Activated T-cell treated with anti-CD3 and anti-CD28 coated beads, Interleukin-2, amount 50 U/mL, for 72 hours (primary cell): ENCODE results near the gene SLC22A23. TPM values are rescaled to one million over a fixed set of nuclear protein-coding genes. Genes with fewer than 3 reads are reported as not detected.
"Not testable (repeated sequence)": the region's sequence is repeated elsewhere in the genome, so short reads cannot be mapped to it uniquely, and the experiment has no call there.

Source experiments
- ATAC-seq, 2 donors: fragments of 150-1000 bp; cut with Tn5 transposase; replicated peaks in 1 of 2; 2 replicates each; pipeline ENCODE4 v1.10.0; 2021; ENCODE audit warnings: moderate library complexity in 2 of 2, mild to moderate bottlenecking in 1 of 2
- DNase-seq, 2 donors: peaks; one replicate each; pipeline ENCODE4 v3.0.0; 2021 to 2022; ENCODE audit warnings: mixed read lengths in 1 of 2
- H3K27ac Mint-ChIP-seq: one replicate; pipeline ENCODE4 v1.8.0; 2022; ENCODE audit warnings: mild to moderate bottlenecking, moderate library complexity, mixed read lengths
- H3K27me3 Mint-ChIP-seq: one replicate; pipeline ENCODE4 v1.8.0; 2022; ENCODE audit warnings: low read depth, mixed read lengths
- H3K36me3 Mint-ChIP-seq, 2 donors: one replicate each; pipeline ENCODE4 v1.8.0; 2022; ENCODE audit warnings: mixed read lengths in 2 of 2, mild to moderate bottlenecking in 1 of 2; ENCODE audit not compliant: insufficient read depth in 2 of 2
- H3K4me1 Mint-ChIP-seq: one replicate; pipeline ENCODE4 v1.8.0; 2022; ENCODE audit warnings: low read depth, mixed read lengths
- H3K4me3 Mint-ChIP-seq, 2 donors: one replicate each; pipeline ENCODE4 v1.8.0; 2022; ENCODE audit warnings: mild to moderate bottlenecking in 2 of 2, mixed read lengths in 2 of 2, moderate library complexity in 2 of 2
- H3K9me3 Mint-ChIP-seq, 2 donors: one replicate each; pipeline ENCODE4 v1.8.0; 2022; ENCODE audit warnings: mixed read lengths in 2 of 2
- total RNA-seq, 2 donors: library from RNA; stranded (reverse); gene quantifications; one replicate each; pipeline ENCODE4 v1.2.3, GENCODE V29; 2022

The SLC22A23 gene
- total RNA-seq, 2 donors from 2014 or later = 1.5 to 2.0 TPM

DNA sequence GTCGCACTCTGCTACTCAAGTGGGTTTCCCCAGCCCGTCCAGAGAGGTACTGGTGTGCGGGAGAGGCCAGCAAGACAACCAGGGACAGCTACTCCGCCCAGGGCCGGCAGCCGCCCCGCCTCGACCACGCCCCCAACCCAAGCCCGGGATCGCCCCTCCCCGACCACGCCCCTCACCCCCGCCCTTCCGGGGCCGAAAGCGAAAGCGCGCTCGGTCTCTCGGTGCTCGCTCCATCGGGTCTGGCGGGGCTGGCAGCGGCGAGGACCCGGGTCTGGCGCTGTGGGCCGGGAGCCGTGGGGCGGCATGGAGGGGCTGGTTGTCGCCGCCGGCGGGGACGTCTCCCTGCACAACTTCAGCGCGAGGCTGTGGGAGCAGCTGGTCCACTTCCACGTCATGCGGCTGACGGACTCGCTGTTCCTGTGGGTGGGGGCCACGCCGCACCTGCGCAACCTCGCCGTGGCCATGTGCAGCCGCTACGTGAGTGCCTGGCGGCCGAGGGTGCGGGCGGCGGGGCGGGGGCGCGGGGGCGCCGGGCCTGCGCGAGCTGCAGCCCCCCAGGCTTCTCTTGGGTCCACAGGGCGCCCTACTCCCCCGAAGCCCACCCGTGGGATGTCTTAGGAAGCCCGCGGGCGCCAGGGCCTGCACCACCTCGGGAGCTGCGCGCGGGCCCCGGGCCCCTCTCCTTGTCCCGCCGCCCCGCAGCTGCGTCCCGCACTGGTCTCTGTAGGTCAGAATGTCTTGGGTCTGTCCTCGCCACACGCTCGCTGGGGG is 197.9 kb downstream of the SLC22A23 start, which contains the start of gene PSMG4:
PSMG4 (plus strand) TSS at position 228 of the 771 bp plus-strand sequence; CDS start at position 304, 76 bp downstream.
- peak; percentile 85 to 88 for ATAC-seq
- H3K36me3 Mint-ChIP-seq = peaks cover 5 to 11% of the 10 kb centered on the region in 2 donors
- DNase-seq = peak; percentile 95 to 98
- H3K27me3 Mint-ChIP-seq = peaks cover 13% of the 10 kb centered on the region
- H3K27ac Mint-ChIP-seq = peak within 1 kb of the TSS; percentile 94
- peaks cover 40% of the 10 kb centered on the region for H3K4me1 Mint-ChIP-seq
- peaks cover 0 to 3% of the 10 kb centered on the region in 2 donors for H3K9me3 Mint-ChIP-seq
- peak within 1 kb of the TSS; percentile 93 to 95 for H3K4me3 Mint-ChIP-seq

DNA sequence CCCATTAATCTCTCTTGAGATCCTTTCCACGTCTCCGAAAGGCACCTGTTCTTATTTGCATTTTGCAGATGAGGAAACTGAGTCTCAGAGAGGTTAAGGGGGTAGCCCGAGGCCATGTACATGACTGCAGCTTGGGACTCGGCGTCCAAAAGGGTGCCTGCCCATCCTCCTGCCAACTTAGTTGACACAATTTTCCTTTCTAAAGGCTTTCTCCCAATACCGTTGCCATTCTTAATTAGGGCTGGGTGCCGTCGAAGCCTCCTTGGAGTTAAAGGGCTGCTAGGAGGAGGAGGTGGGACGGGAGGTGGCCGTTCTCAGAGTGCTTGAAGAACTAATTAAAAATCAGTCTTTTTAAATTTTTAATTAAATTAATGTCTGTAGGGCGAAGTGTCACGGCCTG is 198.6 kb downstream of the SLC22A23 start:
- H3K9me3 Mint-ChIP-seq = peaks cover 0 to 3% of the 10 kb centered on the region in 2 donors
- H3K4me1 Mint-ChIP-seq = peaks cover 34% of the 10 kb centered on the region
- ATAC-seq (no peak), DNase-seq (no peak)
- peaks cover 5 to 8% of the 10 kb centered on the region in 2 donors for H3K36me3 Mint-ChIP-seq
- H3K27me3 Mint-ChIP-seq = peaks cover 13% of the 10 kb centered on the region
- peak overlapping the region in 1 of 2 donors; percentile 70 for H3K4me3 Mint-ChIP-seq
- H3K27ac Mint-ChIP-seq = no peak overlapping the region

DNA sequence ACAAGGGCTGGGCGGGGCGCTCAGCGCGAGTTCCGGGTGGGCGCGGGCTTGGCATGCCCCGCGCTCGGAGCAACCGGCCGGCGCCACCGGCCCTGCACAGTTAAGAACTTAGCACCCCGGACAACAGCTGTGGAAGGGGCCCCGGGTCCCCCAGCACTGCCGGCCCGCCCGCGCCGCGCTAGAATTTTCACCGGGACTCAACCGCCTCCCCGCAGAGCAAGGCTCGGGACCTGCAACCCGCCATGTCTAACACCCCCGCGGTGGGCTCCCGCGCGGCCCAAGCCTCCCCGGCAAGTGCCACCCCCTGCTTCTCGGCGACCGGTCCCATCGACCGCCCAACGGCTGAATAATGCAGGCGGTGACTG is 203.3 kb downstream of the SLC22A23 start:
- DNase-seq (no peak), ATAC-seq (no peak)
- H3K4me1 Mint-ChIP-seq = peaks cover 7% of the 10 kb centered on the region
- peaks cover 0 to 3% of the 10 kb centered on the region in 2 donors for H3K9me3 Mint-ChIP-seq
- peaks cover 35% of the 10 kb centered on the region for H3K27me3 Mint-ChIP-seq
- H3K27ac Mint-ChIP-seq = no peak overlapping the region
- peaks cover 0 to 2% of the 10 kb centered on the region in 2 donors for H3K36me3 Mint-ChIP-seq
- H3K4me3 Mint-ChIP-seq = no peak overlapping the region

DNA sequence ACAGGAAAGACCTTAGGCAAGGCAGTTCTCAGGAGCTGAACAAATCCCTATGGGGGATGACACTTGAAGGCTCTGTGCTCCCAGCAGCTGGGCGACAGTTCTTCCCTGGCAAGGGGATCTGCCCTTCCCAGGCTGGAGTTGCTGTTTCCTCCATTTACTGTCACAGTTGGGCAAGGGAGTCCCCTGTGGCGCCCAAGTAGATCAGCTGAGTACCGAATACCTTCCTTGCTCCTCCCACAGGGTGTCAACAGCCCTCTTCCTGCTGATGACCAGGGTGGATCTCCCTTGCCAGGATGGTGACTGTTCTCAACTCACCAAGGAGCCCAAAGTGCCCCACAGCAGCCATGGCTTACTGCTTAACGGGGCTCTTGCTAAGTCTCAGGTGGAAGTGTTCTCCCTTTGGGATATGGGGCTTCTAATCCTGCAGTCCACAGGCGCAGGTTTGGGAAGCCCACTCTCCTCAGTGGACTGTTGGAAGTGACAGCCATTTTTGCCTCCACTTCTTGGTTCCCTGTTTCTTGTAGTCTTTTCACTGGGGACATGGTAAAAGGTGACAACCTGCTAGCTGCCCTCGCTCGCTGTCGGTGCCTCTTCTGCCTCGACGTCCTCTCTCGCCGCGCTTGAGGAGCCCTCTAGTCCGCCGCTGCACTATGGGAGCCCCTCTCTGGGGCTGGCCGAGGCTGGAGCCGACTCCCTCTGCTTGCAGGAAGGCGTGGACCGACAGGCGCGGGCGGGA is 203.8 kb downstream of the SLC22A23 start:
- ATAC-seq (no peak), DNase-seq (no peak)
- Mint-ChIP-seq H3K4me1 (peaks cover 7% of the 10 kb centered on the region), H3K36me3 (peaks cover 0 to 2% of the 10 kb centered on the region in 2 donors), H3K27ac (no peak overlapping the region), H3K4me3 (no peak overlapping the region), H3K27me3 (peaks cover 41% of the 10 kb centered on the region), H3K9me3 (peaks cover 0 to 3% of the 10 kb centered on the region in 2 donors)

DNA sequence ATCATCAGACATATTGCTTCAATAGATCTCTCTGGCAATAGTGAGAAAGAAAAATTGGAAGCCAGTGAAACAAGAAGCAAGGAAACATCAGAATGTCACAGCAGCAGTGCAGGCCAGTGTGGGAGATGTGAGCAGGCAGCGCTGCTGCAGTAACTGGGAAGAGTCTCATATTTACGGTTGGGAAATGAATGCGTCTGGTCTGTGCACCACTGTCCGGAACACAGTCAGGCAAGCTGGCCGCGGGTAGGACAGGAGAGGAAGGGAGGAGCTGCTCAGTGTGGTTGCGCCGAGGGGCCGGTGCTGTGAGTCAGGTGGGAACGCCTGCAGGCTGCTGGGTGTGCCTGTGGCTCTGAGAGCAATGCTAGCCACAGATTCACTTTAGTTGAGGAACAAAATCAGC is 204.5 kb downstream of the SLC22A23 start:
- no peak for DNase-seq
- Mint-ChIP-seq H3K4me3 (no peak overlapping the region), H3K27me3 (peaks cover 43% of the 10 kb centered on the region), H3K36me3 (peaks cover 0 to 2% of the 10 kb centered on the region in 2 donors), H3K4me1 (peaks cover 7% of the 10 kb centered on the region), H3K9me3 (peaks cover 0 to 3% of the 10 kb centered on the region in 2 donors), H3K27ac (no peak overlapping the region)
- no peak for ATAC-seq

DNA sequence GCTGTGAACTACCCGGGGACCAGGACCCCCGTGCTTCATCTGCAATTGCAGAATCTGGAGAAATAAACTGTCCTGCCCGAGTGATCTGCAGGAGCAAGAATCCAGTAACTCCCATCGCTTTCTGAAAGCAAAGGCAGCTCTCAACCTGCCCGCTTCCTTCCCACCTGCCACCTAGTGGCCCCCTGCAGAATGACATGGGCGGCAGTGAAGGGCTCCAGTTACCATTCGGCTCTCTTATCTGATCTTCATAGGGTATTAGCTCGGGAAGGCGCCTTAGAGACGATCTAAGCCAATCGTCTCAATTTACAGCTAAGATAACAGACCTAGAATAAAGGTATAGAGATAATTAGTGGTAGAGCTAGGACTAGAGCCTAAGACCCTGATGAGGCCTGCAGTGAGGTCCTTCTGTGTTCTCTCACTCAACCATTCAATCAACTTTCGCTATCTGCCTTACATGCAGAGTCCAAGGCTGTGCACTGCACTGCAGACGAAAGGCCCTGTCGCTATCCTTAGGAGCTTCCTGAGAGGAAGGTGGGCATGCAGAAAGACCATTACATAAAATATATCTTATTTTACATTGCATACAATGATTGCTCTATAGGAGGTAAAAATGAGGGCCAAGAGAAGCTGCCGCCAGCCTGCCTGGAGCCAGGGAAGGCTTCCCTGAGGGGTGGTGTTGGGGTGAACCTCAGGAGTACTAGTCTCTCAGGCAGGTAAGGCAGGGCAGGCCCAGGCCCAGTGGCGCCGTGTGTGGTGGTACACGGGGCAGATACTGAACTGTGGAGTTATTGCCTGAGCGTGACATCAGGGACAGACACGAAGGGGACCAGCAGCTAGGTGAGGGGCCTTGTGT is 205.2 kb downstream of the SLC22A23 start:
- Mint-ChIP-seq H3K27ac (no peak overlapping the region), H3K27me3 (peaks cover 43% of the 10 kb centered on the region), H3K9me3 (peaks cover 0 to 3% of the 10 kb centered on the region in 2 donors), H3K4me1 (peaks cover 7% of the 10 kb centered on the region), H3K36me3 (peaks cover 0 to 2% of the 10 kb centered on the region in 2 donors), H3K4me3 (peak overlapping the region; percentile 60 to 64)
- ATAC-seq (peak; percentile 85 to 88), DNase-seq (peak; percentile 84 to 85)

DNA sequence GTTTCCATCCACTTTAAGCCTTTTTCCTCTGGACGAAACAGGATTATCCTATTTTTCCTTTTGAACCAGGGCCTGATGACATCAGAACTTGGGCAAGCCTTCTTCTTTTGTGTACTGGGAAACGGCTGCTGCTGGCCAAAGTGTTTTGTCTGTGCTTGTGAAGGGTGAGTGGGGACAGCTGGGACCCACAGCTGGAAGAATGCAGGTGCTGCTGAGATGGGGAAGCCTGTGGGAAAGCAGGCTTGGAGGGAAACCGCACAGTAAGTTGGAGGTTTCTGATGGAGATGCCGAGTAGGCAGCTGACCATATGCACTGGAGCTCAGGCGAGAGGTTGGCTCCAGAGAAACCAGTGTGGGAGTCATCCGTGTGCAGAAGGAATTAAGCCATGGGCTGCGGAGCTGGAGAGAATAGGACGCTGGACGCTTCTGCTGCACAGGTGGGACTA is 206.6 kb downstream of the SLC22A23 start:
- Mint-ChIP-seq H3K9me3 (peaks cover 0 to 3% of the 10 kb centered on the region in 2 donors), H3K4me3 (no peak overlapping the region), H3K36me3 (peaks cover 0 to 2% of the 10 kb centered on the region in 2 donors), H3K27me3 (peaks cover 49% of the 10 kb centered on the region), H3K4me1 (peaks cover 7% of the 10 kb centered on the region), H3K27ac (no peak overlapping the region)
- no peak for DNase-seq
- no peak for ATAC-seq

DNA sequence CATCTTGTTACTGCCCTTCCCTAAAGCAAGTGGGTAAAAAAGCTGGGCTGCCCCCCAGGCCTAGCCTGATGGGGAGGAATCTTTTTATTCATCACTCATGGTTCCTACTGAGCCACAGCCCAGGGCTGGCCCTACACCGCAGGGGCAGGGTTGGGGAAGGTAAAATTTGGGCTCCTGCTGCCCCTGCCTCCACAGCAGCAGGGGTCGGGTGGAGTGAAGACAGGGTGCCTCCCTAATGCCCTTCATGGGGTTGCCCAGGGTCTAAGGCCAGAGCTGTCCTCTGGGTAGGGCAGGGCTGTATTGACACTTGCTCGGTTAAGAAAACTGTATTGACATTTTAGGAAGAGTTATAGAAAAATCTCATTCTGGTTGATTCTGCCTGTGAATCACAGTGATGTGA is 207.0 kb downstream of the SLC22A23 start:
- no peak overlapping the region for H3K4me3 Mint-ChIP-seq
- peaks cover 0 to 2% of the 10 kb centered on the region in 2 donors for H3K36me3 Mint-ChIP-seq
- H3K4me1 Mint-ChIP-seq = peaks cover 7% of the 10 kb centered on the region
- H3K27ac Mint-ChIP-seq = no peak overlapping the region
- DNase-seq (no peak), ATAC-seq (no peak)
- peaks cover 49% of the 10 kb centered on the region for H3K27me3 Mint-ChIP-seq
- H3K9me3 Mint-ChIP-seq = peaks cover 0 to 3% of the 10 kb centered on the region in 2 donors

DNA sequence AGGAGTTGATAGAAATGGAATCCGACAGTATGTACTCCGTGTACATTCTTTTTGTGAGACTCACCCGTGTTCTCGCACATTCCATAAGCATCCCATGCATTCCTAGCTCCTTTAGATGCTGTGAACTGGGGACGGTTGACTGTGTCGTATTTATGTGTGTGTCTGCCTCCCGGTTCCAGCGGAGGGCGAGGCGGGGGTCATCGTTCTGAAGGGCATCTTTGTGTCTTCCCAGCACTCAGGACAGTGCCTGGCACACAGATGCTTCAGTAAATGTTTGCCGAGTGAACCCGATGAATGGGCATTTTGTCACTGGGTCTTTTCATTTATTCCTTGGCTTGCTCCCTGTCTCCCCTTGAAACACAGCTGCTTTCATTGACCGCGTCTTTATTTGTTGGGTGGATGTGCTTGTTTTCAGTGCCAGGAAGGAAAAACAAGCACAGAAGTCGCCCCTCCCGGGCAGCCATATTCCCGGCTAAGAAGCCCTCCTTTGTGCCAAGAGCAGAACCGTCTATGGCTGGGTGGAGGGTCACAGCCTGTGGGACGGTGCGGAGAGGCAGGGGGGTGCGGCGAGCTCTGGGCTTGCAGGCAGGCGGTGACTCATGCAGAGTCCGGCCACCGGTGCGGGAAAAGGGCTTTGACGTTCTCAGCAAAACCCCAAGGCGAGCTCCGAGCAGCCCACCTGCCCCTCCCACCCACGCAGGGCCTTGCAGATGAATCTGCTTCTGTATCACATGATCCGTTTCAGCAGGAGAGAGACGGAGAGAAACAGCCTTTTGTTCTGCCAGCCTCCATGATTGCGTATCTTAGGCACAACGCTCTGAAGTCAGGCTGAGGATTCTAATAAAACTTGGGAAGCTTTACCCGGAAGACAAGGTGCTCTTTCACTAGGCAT is 209.3 kb downstream of the SLC22A23 start:
- peaks cover 65% of the 10 kb centered on the region for H3K27me3 Mint-ChIP-seq
- peaks cover 7% of the 10 kb centered on the region for H3K4me1 Mint-ChIP-seq
- no peaks in the 10 kb centered on the region for H3K9me3 Mint-ChIP-seq
- no peak for DNase-seq
- no peaks in the 10 kb centered on the region for H3K36me3 Mint-ChIP-seq
- H3K27ac Mint-ChIP-seq = no peak overlapping the region
- H3K4me3 Mint-ChIP-seq = no peak overlapping the region
- no peak for ATAC-seq

DNA sequence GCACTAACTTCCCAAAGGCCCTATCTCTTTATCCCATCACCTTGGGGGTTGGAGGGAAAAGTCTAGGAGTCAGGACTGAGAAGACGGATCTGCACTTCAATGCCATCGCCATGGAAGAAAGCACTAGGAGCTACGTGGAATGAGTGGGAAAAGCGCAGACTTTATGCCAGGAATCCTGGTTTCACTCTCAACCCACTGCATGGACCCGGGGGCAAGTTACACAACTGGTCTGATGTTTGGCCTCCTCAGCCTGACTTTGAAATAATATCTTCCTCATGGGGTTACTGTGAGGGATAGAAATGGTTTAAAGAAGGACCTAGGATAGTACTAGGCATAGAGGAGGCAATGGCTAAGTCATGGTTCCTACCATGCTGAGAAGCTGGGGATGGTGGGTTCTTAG is 211.6 kb downstream of the SLC22A23 start:
- Mint-ChIP-seq H3K9me3 (no peaks in the 10 kb centered on the region), H3K4me1 (no peaks in the 10 kb centered on the region), H3K27me3 (peaks cover 72% of the 10 kb centered on the region), H3K27ac (no peak overlapping the region), H3K36me3 (no peaks in the 10 kb centered on the region), H3K4me3 (no peak overlapping the region)
- ATAC-seq = no peak
- no peak for DNase-seq

DNA sequence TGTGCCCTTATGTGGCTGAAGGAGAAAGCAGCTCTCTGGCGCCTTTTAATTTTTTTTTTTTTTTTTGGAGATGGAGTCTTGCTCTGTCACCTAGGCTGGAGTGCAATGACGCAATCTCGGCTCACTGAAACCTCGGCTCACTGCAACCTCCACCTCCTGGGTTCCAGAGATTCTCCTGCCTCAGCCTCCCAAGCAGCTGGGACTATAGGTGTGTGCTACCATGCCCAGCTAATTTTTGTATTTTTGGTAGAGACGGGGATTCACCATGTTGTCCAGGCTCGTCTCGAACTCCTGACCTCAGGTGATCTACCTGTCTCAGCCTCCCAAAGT is 212.1 kb downstream of the SLC22A23 start:
- peaks cover 72% of the 10 kb centered on the region for H3K27me3 Mint-ChIP-seq

More for the DNA sequence above, 212.1 kb downstream of the SLC22A23 start:
- H3K4me3 Mint-ChIP-seq, DNase-seq, H3K36me3 Mint-ChIP-seq, ATAC-seq, H3K27ac Mint-ChIP-seq, H3K9me3 Mint-ChIP-seq, H3K4me1 Mint-ChIP-seq: not testable (repeated sequence)
